Smooth muscle cell (in vitro differentiated cells): ENCODE measurements around the gene LMO2. TPM values are rescaled to one million over a fixed set of nuclear protein-coding genes. Genes with fewer than 3 reads are reported as not detected.

Experiments
- DNase-seq: peaks from one replicate; lab custom pipeline; 2025; ENCODE audit not compliant: unreplicated experiment; lab: John Stamatoyannopoulos, UW
- H2AFZ ChIP-seq: fragments of 200-600 bp; sonication (generic); 2 replicates; pipeline ENCODE4 v1.6.0; 2016; ENCODE audit warnings: antibody characterized with exemption, low read depth, mild to moderate bottlenecking
- H3F3A ChIP-seq: fragments of 200-600 bp; sonication (generic); 2 replicates; pipeline ENCODE4 v1.6.0; 2017; ENCODE audit warnings: antibody characterized with exemption, low read depth
- H3K27ac ChIP-seq: fragments of 200-600 bp; sonication (generic); 2 replicates; pipeline ENCODE4 v1.5.1; 2016; ENCODE audit warnings: low read depth, mild to moderate bottlenecking
- H3K27me3 ChIP-seq: fragments of 200-600 bp; sonication (generic); 2 replicates; pipeline ENCODE4 v1.6.1; 2016; ENCODE audit warnings: low read depth, mild to moderate bottlenecking
- H3K36me3 ChIP-seq: fragments of 200-600 bp; sonication (generic); 2 replicates; pipeline ENCODE4 v1.5.1; 2016; ENCODE audit warnings: low read depth
- H3K4me1 ChIP-seq: fragments of 200-600 bp; sonication (generic); 2 replicates; pipeline ENCODE4 v1.5.1; 2016; ENCODE audit warnings: low read depth
- H3K4me2 ChIP-seq: fragments of 200-600 bp; sonication (generic); 2 replicates; pipeline ENCODE4 v1.6.0; 2016; ENCODE audit warnings: mild to moderate bottlenecking
- H3K4me3 ChIP-seq: fragments of 200-600 bp; sonication (generic); 2 replicates; pipeline ENCODE4 v1.5.1; 2016; ENCODE audit warnings: mild to moderate bottlenecking
- H3K79me2 ChIP-seq: fragments of 200-600 bp; sonication (generic); 2 replicates; pipeline ENCODE4 v1.6.0; 2016; ENCODE audit warnings: low read depth, mild to moderate bottlenecking
- H3K9ac ChIP-seq: fragments of 200-600 bp; sonication (generic); 2 replicates; pipeline ENCODE4 v1.6.0; 2016; ENCODE audit warnings: low read depth
- H3K9me3 ChIP-seq: fragments of 200-600 bp; sonication (generic); replicated peaks from 2 replicates; pipeline ENCODE4 v1.5.1; 2016; ENCODE audit warnings: low read depth
- H4K20me1 ChIP-seq: fragments of 200-600 bp; sonication (generic); 2 replicates; pipeline ENCODE4 v1.6.0; 2016; ENCODE audit warnings: low read depth
- WGBS: methylation state at CpG from one replicate; pipeline ENCODE4 v1.1.7; 2016; ENCODE audit warnings: low lambda C conversion rate; 5-methylcytosine and 5-hydroxymethylcytosine counted together
- polyA plus RNA-seq: library from polyadenylated mRNA; unstranded; fragments of >200 nt; fragmentation: Nextera tagmentation; extraction: Ambion mirVana; gene quantifications from 2 replicates; pipeline ENCODE4 v1.2.1, GENCODE V29; 2016
- total RNA-seq: library from RNA; depleted of rRNA; stranded (reverse); fragments of >200 nt; gene quantifications from 2 replicates; pipeline ENCODE4 v1.2.3, GENCODE V29; 2014
- TF ChIP-seq, protein P1 (sequence below): fragments of 200-600 bp; sonication (generic); IDR thresholded peaks from 2 replicates; pipeline ENCODE4 v1.5.1; 2017; ENCODE audit warnings: borderline replicate concordance, mild to moderate bottlenecking, antibody characterized with exemption; ENCODE audit not compliant: insufficient read depth, poor library complexity, severe bottlenecking

The LMO2 gene
- total and polyA plus RNA-seq, 2 experiments from 2014 or later, result 2.7 to 3.8 TPM

DNA sequence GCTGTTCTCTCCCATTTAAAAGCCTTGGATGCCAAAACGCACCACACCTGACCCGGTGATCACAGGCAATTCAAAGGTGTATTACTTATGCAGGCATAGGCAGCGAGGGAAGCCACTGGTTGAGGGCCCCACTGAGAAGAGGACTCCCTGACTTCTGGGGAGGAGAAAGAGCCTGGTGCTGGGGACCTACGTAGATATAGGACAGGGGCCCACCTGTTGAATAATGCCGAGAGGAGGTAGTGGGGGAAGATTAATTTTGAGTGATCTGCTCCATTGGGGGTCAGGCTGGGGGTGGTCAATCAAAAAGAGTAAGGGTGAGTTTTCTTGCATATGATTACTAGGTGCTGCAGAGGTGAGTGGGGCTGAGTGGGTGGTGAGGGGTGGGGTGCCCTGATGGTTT is 7.8 kb downstream of the LMO2 start:
- no peaks in the 10 kb centered on the region for H4K20me1 ChIP-seq
- peaks cover 12% of the 10 kb centered on the region for H3K27me3 ChIP-seq
- H3K4me3 ChIP-seq, result no peak overlapping the region
- no peak overlapping the region for H3K4me2 ChIP-seq
- H3K9ac ChIP-seq, result no peak overlapping the region
- TF ChIP-seq, protein P1, sequence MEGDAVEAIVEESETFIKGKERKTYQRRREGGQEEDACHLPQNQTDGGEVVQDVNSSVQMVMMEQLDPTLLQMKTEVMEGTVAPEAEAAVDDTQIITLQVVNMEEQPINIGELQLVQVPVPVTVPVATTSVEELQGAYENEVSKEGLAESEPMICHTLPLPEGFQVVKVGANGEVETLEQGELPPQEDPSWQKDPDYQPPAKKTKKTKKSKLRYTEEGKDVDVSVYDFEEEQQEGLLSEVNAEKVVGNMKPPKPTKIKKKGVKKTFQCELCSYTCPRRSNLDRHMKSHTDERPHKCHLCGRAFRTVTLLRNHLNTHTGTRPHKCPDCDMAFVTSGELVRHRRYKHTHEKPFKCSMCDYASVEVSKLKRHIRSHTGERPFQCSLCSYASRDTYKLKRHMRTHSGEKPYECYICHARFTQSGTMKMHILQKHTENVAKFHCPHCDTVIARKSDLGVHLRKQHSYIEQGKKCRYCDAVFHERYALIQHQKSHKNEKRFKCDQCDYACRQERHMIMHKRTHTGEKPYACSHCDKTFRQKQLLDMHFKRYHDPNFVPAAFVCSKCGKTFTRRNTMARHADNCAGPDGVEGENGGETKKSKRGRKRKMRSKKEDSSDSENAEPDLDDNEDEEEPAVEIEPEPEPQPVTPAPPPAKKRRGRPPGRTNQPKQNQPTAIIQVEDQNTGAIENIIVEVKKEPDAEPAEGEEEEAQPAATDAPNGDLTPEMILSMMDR, result no peak
- no peaks in the 10 kb centered on the region for H3K9me3 ChIP-seq
- H3K79me2 ChIP-seq, result no peaks in the 10 kb centered on the region
- DNase-seq, result no peak
- H2AFZ ChIP-seq, result no peak overlapping the region
- H3K4me1 ChIP-seq, result no peaks in the 10 kb centered on the region
- H3F3A ChIP-seq, result no peaks in the 10 kb centered on the region
- no peaks in the 10 kb centered on the region for H3K36me3 ChIP-seq
- WGBS, result 91% methylated on average over 5 of the region's 5 CpGs
- H3K27ac ChIP-seq, result no peak overlapping the region

DNA sequence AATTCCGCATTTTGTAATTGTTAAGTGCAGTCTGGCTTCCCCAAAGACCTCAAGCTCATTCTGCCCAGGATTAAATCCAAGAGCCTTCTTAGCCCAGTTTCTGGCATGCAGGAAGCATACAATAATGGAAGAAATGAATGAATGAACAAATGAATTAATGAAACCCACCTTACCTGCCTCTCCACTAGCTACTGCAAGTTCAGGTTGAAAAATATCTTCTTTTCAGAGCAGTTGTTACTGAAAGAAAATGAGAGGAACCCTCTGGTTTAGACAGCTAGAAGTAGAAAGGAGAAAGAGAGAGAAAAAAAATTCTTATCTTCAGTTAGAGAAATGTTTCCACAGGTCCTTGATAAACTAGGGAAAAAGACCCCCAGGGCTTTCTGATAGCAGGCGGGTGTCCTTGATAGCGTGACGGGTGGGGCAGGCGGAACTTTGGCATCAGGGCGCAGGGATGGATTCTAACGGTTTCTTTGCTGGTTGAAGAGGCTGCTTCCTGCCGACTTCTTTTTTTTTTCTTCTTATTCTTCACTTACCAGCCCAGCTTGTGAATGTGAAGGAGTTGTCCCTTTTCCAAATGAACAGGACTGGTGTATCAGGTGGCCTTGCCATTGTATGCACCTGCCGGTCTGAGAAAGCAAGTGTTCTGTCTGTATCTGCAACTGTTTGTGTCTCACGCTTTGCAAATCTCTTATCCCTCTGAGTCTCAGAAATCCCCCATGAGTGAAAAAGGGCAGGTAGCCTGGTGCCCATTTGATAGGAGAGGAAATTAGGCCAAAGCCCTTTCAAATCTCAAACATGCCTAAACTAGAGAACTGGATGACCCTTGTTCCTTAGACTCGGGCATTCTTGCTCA is 10.0 kb downstream of the LMO2 start:
- no peaks in the 10 kb centered on the region for H3F3A ChIP-seq
- H3K36me3 ChIP-seq, result no peaks in the 10 kb centered on the region
- 88% methylated on average over 11 of the region's 11 CpGs for WGBS
- H3K27ac ChIP-seq, result no peak overlapping the region
- peaks cover 22% of the 10 kb centered on the region for H3K27me3 ChIP-seq
- H3K4me2 ChIP-seq, result no peak overlapping the region
- no peak overlapping the region for H3K9ac ChIP-seq
- TF ChIP-seq, protein P1, result no peak
- H3K4me1 ChIP-seq, result no peaks in the 10 kb centered on the region
- no peaks in the 10 kb centered on the region for H4K20me1 ChIP-seq
- no peak overlapping the region for H3K4me3 ChIP-seq
- H3K79me2 ChIP-seq, result no peaks in the 10 kb centered on the region
- H2AFZ ChIP-seq, result no peak overlapping the region
- no peak for DNase-seq
- no peaks in the 10 kb centered on the region for H3K9me3 ChIP-seq

DNA sequence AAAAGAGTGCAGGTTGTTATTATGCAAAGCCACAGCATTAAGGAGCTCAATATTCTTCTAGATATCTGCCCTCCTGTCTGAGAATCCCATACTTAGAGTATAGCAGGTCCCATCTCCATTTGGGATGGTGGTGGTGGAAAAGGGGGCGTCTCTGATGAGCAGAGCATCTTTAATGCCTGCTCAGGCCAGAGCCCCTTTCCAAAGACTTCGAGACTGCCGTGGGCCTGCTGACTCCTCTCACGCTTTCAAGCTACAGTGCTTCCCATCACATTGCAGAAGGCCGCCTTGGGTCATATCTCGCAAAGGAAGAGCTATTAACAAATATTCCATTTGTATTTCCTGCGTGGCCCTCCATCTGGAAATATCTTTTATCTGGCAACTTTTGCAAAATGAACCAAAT is 10.9 kb downstream of the LMO2 start:
- no peaks in the 10 kb centered on the region for H3K36me3 ChIP-seq
- H3K4me3 ChIP-seq, result no peak overlapping the region
- no peaks in the 10 kb centered on the region for H3K9me3 ChIP-seq
- no peaks in the 10 kb centered on the region for H3K79me2 ChIP-seq
- no peak overlapping the region for H3K27ac ChIP-seq
- no peak overlapping the region for H3K9ac ChIP-seq
- no peaks in the 10 kb centered on the region for H3F3A ChIP-seq
- H3K27me3 ChIP-seq, result peaks cover 22% of the 10 kb centered on the region
- 93% methylated on average over 7 of the region's 7 CpGs for WGBS
- TF ChIP-seq, protein P1, result no peak
- H2AFZ ChIP-seq, result no peak overlapping the region
- no peak overlapping the region for H3K4me2 ChIP-seq
- H4K20me1 ChIP-seq, result no peaks in the 10 kb centered on the region
- H3K4me1 ChIP-seq, result no peaks in the 10 kb centered on the region
- no peak for DNase-seq

DNA sequence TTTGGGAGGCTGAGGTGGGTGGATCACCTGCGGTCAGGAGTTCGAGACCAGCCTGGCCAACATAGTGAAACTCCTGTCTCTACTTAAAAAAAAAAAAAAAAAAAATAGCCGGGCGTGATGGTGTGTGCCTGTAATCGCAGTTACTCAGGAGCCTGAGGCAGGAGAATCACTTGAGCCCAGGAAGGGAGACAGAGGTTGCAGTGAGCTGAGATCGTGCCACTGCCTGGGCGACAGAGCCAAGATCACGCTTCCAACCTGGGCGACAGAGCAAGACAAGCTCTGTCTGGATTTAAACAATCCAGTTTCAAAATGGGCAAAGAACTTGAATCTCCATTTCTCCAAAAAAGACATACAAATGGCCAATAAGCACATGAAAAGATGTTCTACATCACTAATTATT is 12.5 kb downstream of the LMO2 start:
- no peaks in the 10 kb centered on the region for H3K9me3 ChIP-seq

More for the DNA sequence above, 12.5 kb downstream of the LMO2 start:
- no peaks in the 10 kb centered on the region for H3K36me3 ChIP-seq
- H3K4me2 ChIP-seq, result no peak overlapping the region
- no peaks in the 10 kb centered on the region for H3F3A ChIP-seq
- H3K9ac ChIP-seq, result no peak overlapping the region
- TF ChIP-seq, protein P1, result no peak
- peaks cover 24% of the 10 kb centered on the region for H3K27me3 ChIP-seq
- H4K20me1 ChIP-seq, result no peaks in the 10 kb centered on the region
- no peak overlapping the region for H3K27ac ChIP-seq
- H3K4me3 ChIP-seq, result no peak overlapping the region
- DNase-seq, result no peak
- no peaks in the 10 kb centered on the region for H3K4me1 ChIP-seq
- 94% methylated on average over 9 of the region's 9 CpGs for WGBS
- no peak overlapping the region for H2AFZ ChIP-seq
- no peaks in the 10 kb centered on the region for H3K79me2 ChIP-seq
